GM12878 (cell line): ENCODE measurements around the gene CPA4.

ENCODE experiments used
- CBX5 ChIP-seq: sonication (generic); IDR thresholded peaks from 2 replicates; pipeline ENCODE4 v1.6.1; 2016; ENCODE audit warnings: low read depth, moderate library complexity, mild to moderate bottlenecking, inconsistent platforms
- CHD2 ChIP-seq: IDR thresholded peaks from 2 replicates; pipeline ENCODE4 v1.6.1; 2011; ENCODE audit warnings: low read depth, low read length, improper control_type of control experiment, borderline replicate concordance
- CHD4 ChIP-seq: fragments of 200-600 bp; sonication (generic); IDR thresholded peaks from 2 replicates; pipeline ENCODE4 v1.6.1; 2016; ENCODE audit warnings: mild to moderate bottlenecking
- FOS ChIP-seq: IDR thresholded peaks from 3 replicates; pipeline ENCODE4 v1.6.1; 2011; ENCODE audit warnings: borderline replicate concordance; ENCODE audit not compliant: insufficient read length; ENCODE audit errors: extremely low read depth
- FOXM1 ChIP-seq: IDR thresholded peaks from 2 replicates; pipeline ENCODE4 v1.6.1; 2012; ENCODE audit warnings: low read depth, mild to moderate bottlenecking, inconsistent platforms, low read length, moderate library complexity
- IKZF2 ChIP-seq, 2 experiments: fragments of 450-650 bp; IDR thresholded peaks; 2 replicates each; pipeline ENCODE4 v1.6.1; 2017; ENCODE audit warnings: mild to moderate bottlenecking in 2 of 2, moderate library complexity in 2 of 2
- KDM1A ChIP-seq: fragments of 200-600 bp; sonication (generic); IDR thresholded peaks from 2 replicates; pipeline ENCODE4 v1.6.1; 2016; ENCODE audit warnings: borderline replicate concordance
- SMC3 ChIP-seq: IDR thresholded peaks from 2 replicates; pipeline ENCODE4 v1.6.1; 2011; ENCODE audit warnings: low read length, improper control_type of control experiment, borderline replicate concordance
- TCF12 ChIP-seq: IDR thresholded peaks from 2 replicates; pipeline ENCODE4 v1.6.1; 2011; ENCODE audit warnings: low read depth, mild to moderate bottlenecking, low read length
- YY1 ChIP-seq: IDR thresholded peaks from 2 replicates; pipeline ENCODE4 v1.6.1; 2011; ENCODE audit warnings: low read depth, mild to moderate bottlenecking, low read length
- TF ChIP-seq, protein P1 (sequence below), 3 experiments: IDR thresholded peaks in 2 of 3; conservative IDR thresholded peaks in 1 of 3; 2 replicates each; pipeline ENCODE4 v1.5.1; 2011; ENCODE audit warnings: low read depth in 3 of 3, low read length in 3 of 3, mild to moderate bottlenecking in 3 of 3, control low read depth in 2 of 3, moderate library complexity in 2 of 3, inconsistent platforms in 1 of 3, mixed read lengths in 1 of 3; ENCODE audit not compliant: control insufficient read depth in 2 of 3, insufficient read depth in 1 of 3; ENCODE audit errors: extremely low read depth in 1 of 3
- TF ChIP-seq, protein P2 (sequence below): IDR thresholded peaks from 2 replicates; pipeline ENCODE4 v1.6.1; 2011; ENCODE audit warnings: low read depth, low read length, improper control_type of control experiment, borderline replicate concordance

DNA sequence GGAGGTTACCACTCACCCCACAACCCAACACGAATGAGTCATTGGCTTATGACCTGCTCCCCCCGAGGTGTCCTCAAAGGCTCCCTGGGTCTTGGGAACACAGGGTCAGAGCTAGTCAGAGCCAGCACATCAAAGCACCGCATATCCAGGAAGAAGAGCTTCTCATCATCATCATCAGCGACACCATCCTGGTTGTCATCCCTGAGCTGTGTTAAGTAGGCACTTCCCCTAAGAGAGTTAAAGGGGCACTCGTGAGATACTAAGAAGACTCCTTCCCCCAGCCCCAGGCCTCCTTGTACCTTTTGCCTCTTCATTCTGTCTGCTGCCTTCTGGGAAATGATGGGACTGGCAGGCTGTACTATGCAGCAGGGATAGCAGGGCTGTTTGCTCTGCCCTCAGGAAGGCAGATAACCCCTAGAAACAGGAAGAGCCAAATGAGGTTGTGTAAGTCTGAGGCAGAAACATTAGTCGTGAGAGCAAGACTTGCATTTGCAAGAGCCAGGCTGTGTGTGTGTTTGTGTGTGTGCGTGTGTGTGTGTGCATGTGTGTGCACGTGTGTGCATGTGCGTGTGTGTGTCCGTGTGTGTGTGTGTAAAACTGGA, 76.2 kb downstream of the CPA4 start:
- TF ChIP-seq TCF12 (no peak), CBX5 (no peak), FOS (no peak), SMC3 (no peak), IKZF2 (IDR thresholded peaks at IDR 0.05) (no peak), FOXM1 (no peak), YY1 (no peak), KDM1A (no peak), CHD2 (no peak), CHD4 (no peak)
- TF ChIP-seq, protein P1, sequence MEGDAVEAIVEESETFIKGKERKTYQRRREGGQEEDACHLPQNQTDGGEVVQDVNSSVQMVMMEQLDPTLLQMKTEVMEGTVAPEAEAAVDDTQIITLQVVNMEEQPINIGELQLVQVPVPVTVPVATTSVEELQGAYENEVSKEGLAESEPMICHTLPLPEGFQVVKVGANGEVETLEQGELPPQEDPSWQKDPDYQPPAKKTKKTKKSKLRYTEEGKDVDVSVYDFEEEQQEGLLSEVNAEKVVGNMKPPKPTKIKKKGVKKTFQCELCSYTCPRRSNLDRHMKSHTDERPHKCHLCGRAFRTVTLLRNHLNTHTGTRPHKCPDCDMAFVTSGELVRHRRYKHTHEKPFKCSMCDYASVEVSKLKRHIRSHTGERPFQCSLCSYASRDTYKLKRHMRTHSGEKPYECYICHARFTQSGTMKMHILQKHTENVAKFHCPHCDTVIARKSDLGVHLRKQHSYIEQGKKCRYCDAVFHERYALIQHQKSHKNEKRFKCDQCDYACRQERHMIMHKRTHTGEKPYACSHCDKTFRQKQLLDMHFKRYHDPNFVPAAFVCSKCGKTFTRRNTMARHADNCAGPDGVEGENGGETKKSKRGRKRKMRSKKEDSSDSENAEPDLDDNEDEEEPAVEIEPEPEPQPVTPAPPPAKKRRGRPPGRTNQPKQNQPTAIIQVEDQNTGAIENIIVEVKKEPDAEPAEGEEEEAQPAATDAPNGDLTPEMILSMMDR (IDR thresholded peaks at IDR 0.05 in 2 of 3, conservative IDR thresholded peaks at IDR 0.05 in 1 of 3; ENCODE audit: control insufficient read depth in 2 of 3, extremely low read depth in 1 of 3, insufficient read depth in 1 of 3, low read depth in 3 of 3, low read length in 3 of 3) = no peak
- TF ChIP-seq, protein P2, sequence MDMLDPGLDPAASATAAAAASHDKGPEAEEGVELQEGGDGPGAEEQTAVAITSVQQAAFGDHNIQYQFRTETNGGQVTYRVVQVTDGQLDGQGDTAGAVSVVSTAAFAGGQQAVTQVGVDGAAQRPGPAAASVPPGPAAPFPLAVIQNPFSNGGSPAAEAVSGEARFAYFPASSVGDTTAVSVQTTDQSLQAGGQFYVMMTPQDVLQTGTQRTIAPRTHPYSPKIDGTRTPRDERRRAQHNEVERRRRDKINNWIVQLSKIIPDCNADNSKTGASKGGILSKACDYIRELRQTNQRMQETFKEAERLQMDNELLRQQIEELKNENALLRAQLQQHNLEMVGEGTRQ = no peak
